ENCODE measurements around the gene PPT2.
A peak's percentile ranks its signal among the peaks of the same experiment; 100 is the strongest.

Gene PPT2

GRCh38 chr6:32126880-32127279 lies 27.1 kb upstream of the PPT2 start:
- DNase-seq (ENCODE audit: low read depth), result no peak
- TF ChIP-seq, protein P1, sequence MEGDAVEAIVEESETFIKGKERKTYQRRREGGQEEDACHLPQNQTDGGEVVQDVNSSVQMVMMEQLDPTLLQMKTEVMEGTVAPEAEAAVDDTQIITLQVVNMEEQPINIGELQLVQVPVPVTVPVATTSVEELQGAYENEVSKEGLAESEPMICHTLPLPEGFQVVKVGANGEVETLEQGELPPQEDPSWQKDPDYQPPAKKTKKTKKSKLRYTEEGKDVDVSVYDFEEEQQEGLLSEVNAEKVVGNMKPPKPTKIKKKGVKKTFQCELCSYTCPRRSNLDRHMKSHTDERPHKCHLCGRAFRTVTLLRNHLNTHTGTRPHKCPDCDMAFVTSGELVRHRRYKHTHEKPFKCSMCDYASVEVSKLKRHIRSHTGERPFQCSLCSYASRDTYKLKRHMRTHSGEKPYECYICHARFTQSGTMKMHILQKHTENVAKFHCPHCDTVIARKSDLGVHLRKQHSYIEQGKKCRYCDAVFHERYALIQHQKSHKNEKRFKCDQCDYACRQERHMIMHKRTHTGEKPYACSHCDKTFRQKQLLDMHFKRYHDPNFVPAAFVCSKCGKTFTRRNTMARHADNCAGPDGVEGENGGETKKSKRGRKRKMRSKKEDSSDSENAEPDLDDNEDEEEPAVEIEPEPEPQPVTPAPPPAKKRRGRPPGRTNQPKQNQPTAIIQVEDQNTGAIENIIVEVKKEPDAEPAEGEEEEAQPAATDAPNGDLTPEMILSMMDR (IDR thresholded peaks at IDR 0.05; ENCODE audit: control insufficient read depth, insufficient read depth, low read depth, low read length, missing control alignments), result no peak
- H3K4me3 ChIP-seq (ENCODE audit: control insufficient read depth, low read depth, low read length), result peak overlapping the region; percentile 93

DNA sequence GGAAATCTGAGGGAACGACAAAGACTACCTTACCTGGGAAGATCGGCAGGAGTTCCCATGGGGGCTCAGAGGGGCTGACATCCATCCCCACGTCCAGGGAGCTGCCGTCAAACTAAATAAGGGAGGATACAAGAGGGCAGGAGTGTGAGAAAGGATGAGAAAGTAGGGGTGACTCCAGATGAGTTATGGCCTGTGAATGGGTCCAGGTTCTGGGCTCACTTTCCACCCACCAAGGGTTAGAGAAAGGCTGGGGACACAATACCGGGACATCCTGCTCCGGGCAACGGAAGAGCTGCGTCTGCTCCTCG lies 26.6 kb upstream of the PPT2 start:
- DNase-seq (ENCODE audit: low read depth), result no peak
- peak overlapping the region; percentile 93 for H3K4me3 ChIP-seq (ENCODE audit: control insufficient read depth, low read depth, low read length)
- TF ChIP-seq, protein P1 (IDR thresholded peaks at IDR 0.05; ENCODE audit: control insufficient read depth, insufficient read depth, low read depth, low read length, missing control alignments), result no peak

GRCh38 chr6:32127717-32128592 lies 26.0 kb upstream of the PPT2 start, which contains the start of gene ATF6B:
Gene ATF6B, minus strand, starts transcription at chr6:32128246. Its CDS starts 39 bp downstream, at chr6:32128207.
- TF ChIP-seq, protein P1 (IDR thresholded peaks at IDR 0.05; ENCODE audit: control insufficient read depth, insufficient read depth, low read depth, low read length, missing control alignments), result no peak
- H3K4me3 ChIP-seq (ENCODE audit: control insufficient read depth, low read depth, low read length), result peak within 1 kb of the TSS; percentile 93
- peak; percentile 99 for DNase-seq (ENCODE audit: low read depth)

GRCh38 chr6:32128751-32129296 lies 25.1 kb upstream of the PPT2 start:
- no peak for DNase-seq (ENCODE audit: low read depth)
- peak overlapping the region; percentile 55 for H3K4me3 ChIP-seq (ENCODE audit: control insufficient read depth, low read depth, low read length)
- TF ChIP-seq, protein P1 (IDR thresholded peaks at IDR 0.05; ENCODE audit: control insufficient read depth, insufficient read depth, low read depth, low read length, missing control alignments), result no peak

GRCh38 chr6:32129297-32130088 lies 24.4 kb upstream of the PPT2 start:
- peak overlapping the region; percentile 55 for H3K4me3 ChIP-seq (ENCODE audit: control insufficient read depth, low read depth, low read length)
- TF ChIP-seq, protein P1 (IDR thresholded peaks at IDR 0.05; ENCODE audit: control insufficient read depth, insufficient read depth, low read depth, low read length, missing control alignments), result no peak
- DNase-seq (ENCODE audit: low read depth), result no peak

- TF ChIP-seq, protein P1 (IDR thresholded peaks at IDR 0.05; ENCODE audit: control insufficient read depth, insufficient read depth, low read depth, low read length, missing control alignments), result no peak
- DNase-seq (ENCODE audit: low read depth), result no peak
- no peak overlapping the region for H3K4me3 ChIP-seq (ENCODE audit: control insufficient read depth, low read depth, low read length)
These were observed 22.4 kb upstream of the PPT2 start for GRCh38 chr6:32131439-32131948.

All from AG09309 (cell line).